B cell (primary cell): ENCODE data around the gene LBH. TPM values are rescaled to one million over a fixed set of nuclear protein-coding genes. Genes with fewer than 3 reads are reported as not detected.

Experiments
- ATAC-seq: fragments of 200-7000 bp; cut with Tn5 transposase; one replicate; pipeline ENCODE4 v1.10.0; 2021; ENCODE audit warnings: low read depth, mild to moderate bottlenecking, moderate number of reproducible peaks, moderate library complexity
- CTCF ChIA-PET: fragments of 350-600 bp; sonication (Branson Sonifier 250); formaldehyde crosslinking; loops from one replicate; lab custom pipeline; 2021; ENCODE audit warnings: antibody characterized with exemption, inconsistent platforms; lab: Charles Lee
- POLR2A ChIA-PET: fragments of 350-600 bp; sonication (Branson Sonifier 250); formaldehyde crosslinking; loops from one replicate; lab custom pipeline; 2021; ENCODE audit warnings: antibody characterized with exemption; lab: Charles Lee
- DNase-seq: peaks from one replicate; pipeline ENCODE4 v3.0.0; 2013
- H2AFZ ChIP-seq: 2 replicates; pipeline ENCODE4 v1.6.1; 2012; ENCODE audit warnings: mild to moderate bottlenecking, low read depth, low read length; ENCODE audit not compliant: insufficient read depth, poor library complexity, severe bottlenecking
- H3K27ac ChIP-seq, 2 donors: 1 replicate in 1 of 2; 2 replicates in 1 of 2; pipeline ENCODE4 v1.5.1; 2012 to 2013; ENCODE audit warnings: low read length in 2 of 2, mild to moderate bottlenecking in 2 of 2, moderate library complexity in 1 of 2
- H3K27me3 ChIP-seq, 4 experiments: fragments of 200-600 bp in 1 of 4; sonication (generic) in 1 of 4; replicated peaks in 1 of 4; 1 replicate in 2 of 4; 2 replicates in 2 of 4; pipeline versions ENCODE4 v1.6.1 to v1.7.0; 2013 to 2016; ENCODE audit warnings: low read length in 3 of 4, mild to moderate bottlenecking in 2 of 4, mixed read lengths in 1 of 4, moderate library complexity in 1 of 4; ENCODE audit not compliant: insufficient read depth in 4 of 4, control insufficient read depth in 3 of 4; ENCODE audit errors: control extremely low read depth in 1 of 4
- H3K36me3 ChIP-seq, 2 experiments: replicated peaks in 1 of 2; 1 replicate in 1 of 2; 2 replicates in 1 of 2; pipeline versions ENCODE4 v1.6.1 to v1.7.1; 2013; ENCODE audit warnings: low read length in 1 of 2; ENCODE audit not compliant: insufficient read depth in 2 of 2, control insufficient read depth in 1 of 2; ENCODE audit errors: control extremely low read depth in 1 of 2, extremely low read depth in 1 of 2
- H3K4me1 ChIP-seq, 2 donors: fragments of 200-600 bp in 1 of 2; sonication (generic) in 1 of 2; 1 replicate in 1 of 2; 2 replicates in 1 of 2; pipeline versions ENCODE4 v1.5.1 to v1.6.1; 2013 to 2017; ENCODE audit warnings: low read length in 2 of 2; ENCODE audit not compliant: control insufficient read depth in 2 of 2, insufficient read depth in 2 of 2
- H3K4me2 ChIP-seq: replicated peaks from 2 replicates; pipeline ENCODE3; 2012; ENCODE audit warnings: mild to moderate bottlenecking, low read depth, low read length; ENCODE audit not compliant: poor library complexity, severe bottlenecking
- H3K4me3 ChIP-seq, 5 experiments: fragments of 200-600 bp in 1 of 5; sonication (generic) in 1 of 5; 1 replicate in 3 of 5; 2 replicates in 2 of 5; pipeline versions ENCODE4 v1.5.1 to v1.7.0; 2011 to 2016; ENCODE audit warnings: low read length in 4 of 5, mild to moderate bottlenecking in 4 of 5, low read depth in 2 of 5, control low read depth in 1 of 5, moderate library complexity in 1 of 5; ENCODE audit not compliant: insufficient read depth in 1 of 5; ENCODE audit errors: control extremely low read depth in 1 of 5, extremely low read depth in 1 of 5
- H3K79me2 ChIP-seq: fragments of 200-600 bp; sonication (generic); one replicate; pipeline ENCODE4 v1.6.0; 2016; ENCODE audit warnings: low read length; ENCODE audit not compliant: control insufficient read depth, insufficient read depth
- H3K9ac ChIP-seq: fragments of 200-600 bp; sonication (generic); 2 replicates; pipeline ENCODE4 v1.6.1; 2017; ENCODE audit warnings: mild to moderate bottlenecking, low read length, moderate library complexity
- H3K9me3 ChIP-seq, 3 donors: one replicate each; pipeline versions ENCODE4 v1.6.1 to v1.7.1; 2013; ENCODE audit warnings: low read length in 2 of 3; ENCODE audit not compliant: control insufficient read depth in 2 of 3, insufficient read depth in 1 of 3; ENCODE audit errors: control extremely low read depth in 1 of 3
- H4K20me1 ChIP-seq: 2 replicates; pipeline ENCODE4 v1.6.0; 2012; ENCODE audit warnings: mild to moderate bottlenecking, low read length; ENCODE audit not compliant: insufficient read depth, control insufficient read depth, poor library complexity, severe bottlenecking
- H3K27ac Mint-ChIP-seq: one replicate; pipeline ENCODE4 v1.8.0; 2021; ENCODE audit warnings: mixed read lengths
- H3K27me3 Mint-ChIP-seq: one replicate; pipeline ENCODE4 v1.8.0; 2021; ENCODE audit warnings: mixed read lengths
- H3K4me1 Mint-ChIP-seq: one replicate; pipeline ENCODE4 v1.8.0; 2021; ENCODE audit warnings: mixed read lengths
- H3K4me3 Mint-ChIP-seq: one replicate; pipeline ENCODE4 v1.8.0; 2021; ENCODE audit warnings: mixed read lengths
- H3K9me3 Mint-ChIP-seq: one replicate; pipeline ENCODE4 v1.8.0; 2022; ENCODE audit warnings: mixed read lengths; ENCODE audit not compliant: insufficient read depth
- EZH2 ChIP-seq: IDR thresholded peaks from 2 replicates; pipeline ENCODE4 v1.6.1; 2012; ENCODE audit warnings: borderline replicate concordance, low read depth, mild to moderate bottlenecking, moderate library complexity, low read length; ENCODE audit not compliant: insufficient read depth, poor library complexity, severe bottlenecking
- whole genome bisulfite sequencing: methylation state at CpG from one replicate; pipeline ENCODE4 v1.1.5; 2013; ENCODE audit warnings: missing lambda C conversion rate; ENCODE audit not compliant: insufficient coverage; 5-methylcytosine and 5-hydroxymethylcytosine counted together
- intact Hi-C: fragments of 100-400 bp; cut with micrococcal nuclease; formaldehyde crosslinking; loops from one replicate; pipeline ENCODE4 v1.10.0; 2022
- polyA plus RNA-seq: library from polyadenylated mRNA; depleted of rRNA; stranded (reverse); fragments of >200 nt; gene quantifications from 2 replicates; pipeline ENCODE4 v1.2.3, GENCODE V29; 2012
- total RNA-seq, 2 donors: library from RNA; stranded (reverse); fragments of 120-200 nt in 1 of 2; gene quantifications; 1 replicate in 1 of 2; 2 replicates in 1 of 2; pipeline versions ENCODE4 v1.2.3 to v1.2.4, GENCODE V29; 2013 to 2022
- TF ChIP-seq, protein P1 (sequence below): fragments of 200-600 bp; IDR thresholded peaks from one replicate; pipeline ENCODE4 v1.8.0; 2022; ENCODE audit warnings: antibody characterized with exemption, mild to moderate bottlenecking

LBH gene
- total and polyA plus RNA-seq, 2 donors (not counting 1 experiment from before 2014, with no cell fraction given), result 158 to 201 TPM

DNA sequence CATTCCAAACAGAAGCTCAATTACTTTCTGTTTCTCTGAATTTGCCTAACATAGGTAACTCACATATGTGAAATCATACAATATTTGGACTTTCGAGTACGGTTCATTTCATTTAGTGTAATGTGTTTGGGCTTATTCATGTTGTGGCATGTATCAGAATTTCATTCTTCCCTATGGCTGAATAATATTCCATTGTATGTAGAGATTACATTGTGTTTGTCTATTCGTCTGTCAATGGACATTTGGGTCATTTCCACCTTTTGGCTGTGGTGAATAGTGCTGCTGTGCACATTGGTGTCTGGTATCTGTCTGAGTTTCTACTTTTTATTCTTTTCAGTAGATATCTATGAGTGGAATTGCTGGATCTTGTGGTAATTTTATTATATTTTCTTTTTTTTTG is 43.9 kb downstream of the LBH start:
- peak overlapping the region; percentile 35 for H3K27ac Mint-ChIP-seq
- no peak for TF ChIP-seq EZH2
- TF ChIP-seq, protein P1, sequence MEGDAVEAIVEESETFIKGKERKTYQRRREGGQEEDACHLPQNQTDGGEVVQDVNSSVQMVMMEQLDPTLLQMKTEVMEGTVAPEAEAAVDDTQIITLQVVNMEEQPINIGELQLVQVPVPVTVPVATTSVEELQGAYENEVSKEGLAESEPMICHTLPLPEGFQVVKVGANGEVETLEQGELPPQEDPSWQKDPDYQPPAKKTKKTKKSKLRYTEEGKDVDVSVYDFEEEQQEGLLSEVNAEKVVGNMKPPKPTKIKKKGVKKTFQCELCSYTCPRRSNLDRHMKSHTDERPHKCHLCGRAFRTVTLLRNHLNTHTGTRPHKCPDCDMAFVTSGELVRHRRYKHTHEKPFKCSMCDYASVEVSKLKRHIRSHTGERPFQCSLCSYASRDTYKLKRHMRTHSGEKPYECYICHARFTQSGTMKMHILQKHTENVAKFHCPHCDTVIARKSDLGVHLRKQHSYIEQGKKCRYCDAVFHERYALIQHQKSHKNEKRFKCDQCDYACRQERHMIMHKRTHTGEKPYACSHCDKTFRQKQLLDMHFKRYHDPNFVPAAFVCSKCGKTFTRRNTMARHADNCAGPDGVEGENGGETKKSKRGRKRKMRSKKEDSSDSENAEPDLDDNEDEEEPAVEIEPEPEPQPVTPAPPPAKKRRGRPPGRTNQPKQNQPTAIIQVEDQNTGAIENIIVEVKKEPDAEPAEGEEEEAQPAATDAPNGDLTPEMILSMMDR, result no peak
- H3K9me3 Mint-ChIP-seq, result no peaks in the 10 kb centered on the region
- Histone ChIP-seq H3K27ac (no peak overlapping the region), H3K79me2 (peaks cover 20% of the 10 kb centered on the region), H3K9me3 (no peaks in the 10 kb centered on the region), H3K4me3 (no peak overlapping the region), H3K27me3 (no peaks in the 10 kb centered on the region), H3K4me1 (peaks cover 80 to 90% of the 10 kb centered on the region in 2 donors), H2AFZ (no peak overlapping the region), H3K9ac (no peak overlapping the region), H4K20me1 (no peaks in the 10 kb centered on the region), H3K36me3 (no peaks in the 10 kb centered on the region), H3K4me2 (no peak overlapping the region)
- WGBS, result no CpG with 5 or more reads among the region's 3 CpGs
- intact Hi-C loops, result no loop called here
- H3K4me3 Mint-ChIP-seq, result no peak overlapping the region
- ChIA-PET POLR2A (no interaction called here), CTCF (interaction anchor here (1.0 kb wide), 1 partner anchor 10 kb away, joined by 3 read pairs; no protein-coding TSS in a partner anchor)
- H3K4me1 Mint-ChIP-seq, result peaks cover 85% of the 10 kb centered on the region
- no peak for ATAC-seq
- DNase-seq, result no peak
- no peaks in the 10 kb centered on the region for H3K27me3 Mint-ChIP-seq

DNA sequence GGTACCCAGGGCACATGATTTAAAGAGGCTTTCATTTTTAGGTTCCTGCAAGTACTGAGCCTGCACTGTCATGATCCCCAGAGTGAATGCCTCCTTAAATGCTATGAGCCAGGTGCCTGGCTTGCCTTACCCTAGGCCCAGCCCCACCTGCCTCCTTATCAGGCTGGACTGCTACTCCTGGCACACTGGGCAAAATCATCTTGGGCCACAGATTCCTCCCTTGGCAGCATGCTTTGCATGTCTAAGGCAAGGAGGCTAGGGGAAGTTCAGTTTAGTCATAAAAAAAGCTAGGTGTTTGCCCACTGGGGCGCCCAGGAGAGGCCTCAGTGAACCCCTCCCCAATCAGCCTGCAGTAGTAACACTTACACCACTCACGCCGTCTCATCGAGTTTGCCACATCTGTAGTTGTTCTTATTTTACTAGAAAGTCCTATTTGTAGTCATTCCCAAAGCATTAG is 45.1 kb downstream of the LBH start:
- Histone ChIP-seq H3K9ac (no peak overlapping the region), H4K20me1 (no peaks in the 10 kb centered on the region), H3K4me1 (peaks cover 80 to 90% of the 10 kb centered on the region in 2 donors), H3K9me3 (no peaks in the 10 kb centered on the region), H3K4me2 (peak overlapping the region; percentile 45), H2AFZ (peak overlapping the region; percentile 53), H3K27ac (peak overlapping the region; percentile 21 to 61), H3K36me3 (no peaks in the 10 kb centered on the region), H3K79me2 (peaks cover 20% of the 10 kb centered on the region), H3K27me3 (no peaks in the 10 kb centered on the region), H3K4me3 (no peak overlapping the region)
- peak overlapping the region; percentile 85 for H3K27ac Mint-ChIP-seq
- H3K4me1 Mint-ChIP-seq, result peaks cover 87% of the 10 kb centered on the region
- ChIA-PET POLR2A (interaction anchor here (0.7 to 1.6 kb wide), 4 partner anchors 9 to 14 kb away, joined by 3 to 10 read pairs (median 4); no protein-coding TSS in a partner anchor), CTCF (interaction anchor here (0.6 to 1.6 kb wide), 6 partner anchors 11 to 170 kb away, joined by 3 to 4 read pairs (median 4); partner anchors contain the start of genes LBH and LCLAT1)
- ATAC-seq, result peak; percentile 83
- H3K9me3 Mint-ChIP-seq, result no peaks in the 10 kb centered on the region
- peak overlapping the region; percentile 38 for H3K4me3 Mint-ChIP-seq
- no CpG with 5 or more reads among the region's 4 CpGs for WGBS
- intact Hi-C loops, result no loop called here
- TF ChIP-seq EZH2, result no peak
- TF ChIP-seq, protein P1, result no peak
- no peaks in the 10 kb centered on the region for H3K27me3 Mint-ChIP-seq
- peak; percentile 57 for DNase-seq
